Caco-2 (cell line): ENCODE results near the gene TAOK2. TPM values are rescaled to one million over a fixed set of nuclear protein-coding genes. Genes with fewer than 3 reads are reported as not detected.
A peak's percentile ranks its signal among the peaks of the same experiment; 100 is the strongest.
"Not testable (repeated sequence)": the region's sequence is repeated elsewhere in the genome, so short reads cannot be mapped to it uniquely, and the experiment has no call there.

Source experiments
- BruUV-seq: library from RNA; stranded (reverse); fragments of 400-500 nt; replicated peaks from 2 replicates; lab custom pipeline; 2021; lab: Mats Ljungman, UMichigan
- CTCF ChIA-PET: fragments of 300-600 bp; sonication (Branson Sonifier 250); formaldehyde crosslinking; loops from one replicate; lab custom pipeline; 2022; ENCODE audit warnings: antibody characterized with exemption; lab: Charles Lee
- POLR2A ChIA-PET: fragments of 300-600 bp; sonication (Branson Sonifier 250); formaldehyde crosslinking; loops from one replicate; lab custom pipeline; 2022; ENCODE audit warnings: antibody characterized with exemption; lab: Charles Lee
- DNase-seq, 2 experiments: peaks; one replicate each; pipeline versions ENCODE4 v3.0.0 to v3.0.0-alpha.2; 2020 to 2022
- H3K27me3 ChIP-seq: replicated peaks from 2 replicates; pipeline ENCODE4 v1.6.0; 2011; ENCODE audit warnings: low read length; ENCODE audit not compliant: control insufficient read depth, insufficient read depth
- H3K36me3 ChIP-seq: 2 replicates; pipeline ENCODE4 v1.5.1; 2011; ENCODE audit warnings: low read length; ENCODE audit not compliant: control insufficient read depth, insufficient read depth
- H3K4me1 ChIP-seq: fragments of 250-450 bp; sonication (Bioruptor Pico); 2 replicates; pipeline ENCODE4 v1.5.1; 2020; ENCODE audit warnings: mild to moderate bottlenecking
- H3K4me3 ChIP-seq: 2 replicates; pipeline ENCODE4 v1.5.1; 2011; ENCODE audit warnings: low read depth, mild to moderate bottlenecking, control low read depth, low read length
- H3K9me3 ChIP-seq: fragments of 250-450 bp; sonication (Bioruptor Pico); 2 replicates; pipeline ENCODE4 v1.5.1; 2020; ENCODE audit warnings: mild to moderate bottlenecking, moderate library complexity
- H3K27ac Mint-ChIP-seq: one replicate; pipeline ENCODE4 v1.8.0; 2022; ENCODE audit warnings: mixed read lengths; ENCODE audit not compliant: unreplicated experiment
- H3K27me3 Mint-ChIP-seq: one replicate; pipeline ENCODE4 v1.8.0; 2022; ENCODE audit warnings: mixed read lengths; ENCODE audit not compliant: insufficient read depth, unreplicated experiment
- H3K36me3 Mint-ChIP-seq: one replicate; pipeline ENCODE4 v1.8.0; 2022; ENCODE audit warnings: mild to moderate bottlenecking, mixed read lengths; ENCODE audit not compliant: insufficient read depth, unreplicated experiment
- H3K4me1 Mint-ChIP-seq: one replicate; pipeline ENCODE4 v1.8.0; 2022; ENCODE audit warnings: low read depth, mixed read lengths; ENCODE audit not compliant: unreplicated experiment
- H3K4me3 Mint-ChIP-seq: one replicate; pipeline ENCODE4 v1.8.0; 2022; ENCODE audit warnings: mild to moderate bottlenecking, moderate library complexity, mixed read lengths; ENCODE audit not compliant: unreplicated experiment
- H3K9me3 Mint-ChIP-seq: one replicate; pipeline ENCODE4 v1.8.0; 2022; ENCODE audit warnings: mixed read lengths; ENCODE audit not compliant: unreplicated experiment
- intact Hi-C: fragments of 100-400 bp; cut with micrococcal nuclease; formaldehyde crosslinking; loops from one replicate; pipeline ENCODE4 v1.10.0; 2022; ENCODE audit not compliant: unreplicated experiment
- total RNA-seq: library from RNA; stranded (reverse); gene quantifications from 2 replicates; pipeline ENCODE4 v1.2.3, GENCODE V29; 2022
- TF ChIP-seq, protein P1 (sequence below), 2 experiments: fragments of 200-600 bp in 1 of 2; IDR thresholded peaks; 1 replicate in 1 of 2; 2 replicates in 1 of 2; pipeline versions ENCODE4 v1.5.1 to v1.8.0; 2011 to 2022; ENCODE audit warnings: antibody characterized with exemption in 1 of 2, control low read depth in 1 of 2, inconsistent platforms in 1 of 2, low read depth in 1 of 2, low read length in 1 of 2, mild to moderate bottlenecking in 1 of 2, moderate library complexity in 1 of 2; ENCODE audit not compliant: insufficient read depth in 1 of 2, severe bottlenecking in 1 of 2, unreplicated experiment in 1 of 2

TAOK2 gene
- total RNA-seq, 1 experiment from 2014 or later = 47.1 TPM

DNA sequence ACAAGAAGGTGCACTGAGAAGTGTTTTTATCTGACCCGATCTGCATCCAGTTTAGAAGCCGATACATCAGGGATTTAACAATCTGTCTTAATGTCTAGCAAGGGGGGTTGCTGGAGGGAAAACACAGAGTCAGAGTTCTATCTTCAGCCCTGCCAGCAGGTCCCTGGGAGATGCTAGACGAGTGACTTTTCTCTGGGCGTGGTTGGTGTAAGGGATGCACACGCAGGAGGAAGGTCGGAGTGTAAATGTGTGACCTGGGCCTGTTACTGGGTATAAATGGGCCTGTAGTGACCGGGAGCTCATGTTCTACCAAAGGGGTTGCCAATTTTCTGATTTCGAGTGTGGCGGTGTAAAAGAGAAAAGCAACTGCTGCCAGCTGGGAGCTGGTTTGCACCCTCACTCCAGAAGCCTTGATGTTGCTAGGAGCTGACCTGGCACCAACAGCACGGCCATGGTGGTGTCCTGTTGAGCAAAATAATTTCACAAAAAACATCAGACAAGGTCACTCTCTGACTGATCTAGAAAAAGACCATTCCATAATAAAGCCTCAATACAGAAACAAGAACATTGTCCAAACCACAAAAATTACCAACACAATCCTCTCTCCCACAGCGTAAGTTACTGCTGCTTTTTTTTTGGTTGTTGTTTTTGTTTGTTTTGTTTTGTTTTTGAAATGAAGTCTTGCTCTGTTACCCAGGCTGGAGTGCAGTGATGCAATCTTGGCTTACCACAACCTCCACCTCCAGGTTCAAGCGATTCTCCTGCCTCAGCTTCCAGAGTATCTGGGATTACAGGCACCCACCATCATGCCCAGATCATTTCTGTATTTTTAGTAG lies 46.4 kb upstream of the TAOK2 start:
- POLR2A ChIA-PET = interaction anchor here (1.1 to 2.3 kb wide), 4 partner anchors 26 to 120 kb away, joined by 3 to 18 read pairs (median 14); partner anchors contain the start of genes ASPHD1, TAOK2 and TMEM219

DNA sequence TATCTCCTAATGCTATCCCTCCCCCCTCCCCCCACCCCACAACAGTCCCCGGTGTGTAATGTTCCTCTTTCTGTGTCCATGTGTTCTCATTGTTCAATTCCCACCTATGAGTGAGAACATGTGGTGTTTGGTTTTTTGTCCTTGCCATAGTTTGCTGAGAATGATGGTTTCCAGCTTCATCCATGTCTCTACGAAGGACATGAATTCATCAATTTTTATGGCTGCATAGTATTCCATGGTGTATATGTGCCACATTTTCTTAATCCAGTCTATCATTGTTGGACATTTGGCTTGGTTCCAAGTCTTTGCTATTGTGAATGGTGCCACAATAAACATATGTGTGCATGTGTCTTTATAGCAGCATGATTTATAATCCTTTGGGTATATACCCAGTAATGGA lies 41.9 kb upstream of the TAOK2 start:
- H3K9me3 ChIP-seq, POLR2A ChIA-PET, H3K27me3 ChIP-seq, intact Hi-C loops, H3K36me3 Mint-ChIP-seq, CTCF ChIA-PET, H3K36me3 ChIP-seq, H3K27ac Mint-ChIP-seq, H3K4me3 Mint-ChIP-seq, H3K9me3 Mint-ChIP-seq, BruUV-seq, DNase-seq, H3K27me3 Mint-ChIP-seq, H3K4me1 ChIP-seq, H3K4me3 ChIP-seq: not testable (repeated sequence)
- peaks cover 11% of the 10 kb centered on the region for H3K4me1 Mint-ChIP-seq

More for the DNA sequence above, 46.4 kb upstream of the TAOK2 start:
- BruUV-seq = TSS peak; percentile 71
- DNase-seq = no peak
- TF ChIP-seq, protein P1, sequence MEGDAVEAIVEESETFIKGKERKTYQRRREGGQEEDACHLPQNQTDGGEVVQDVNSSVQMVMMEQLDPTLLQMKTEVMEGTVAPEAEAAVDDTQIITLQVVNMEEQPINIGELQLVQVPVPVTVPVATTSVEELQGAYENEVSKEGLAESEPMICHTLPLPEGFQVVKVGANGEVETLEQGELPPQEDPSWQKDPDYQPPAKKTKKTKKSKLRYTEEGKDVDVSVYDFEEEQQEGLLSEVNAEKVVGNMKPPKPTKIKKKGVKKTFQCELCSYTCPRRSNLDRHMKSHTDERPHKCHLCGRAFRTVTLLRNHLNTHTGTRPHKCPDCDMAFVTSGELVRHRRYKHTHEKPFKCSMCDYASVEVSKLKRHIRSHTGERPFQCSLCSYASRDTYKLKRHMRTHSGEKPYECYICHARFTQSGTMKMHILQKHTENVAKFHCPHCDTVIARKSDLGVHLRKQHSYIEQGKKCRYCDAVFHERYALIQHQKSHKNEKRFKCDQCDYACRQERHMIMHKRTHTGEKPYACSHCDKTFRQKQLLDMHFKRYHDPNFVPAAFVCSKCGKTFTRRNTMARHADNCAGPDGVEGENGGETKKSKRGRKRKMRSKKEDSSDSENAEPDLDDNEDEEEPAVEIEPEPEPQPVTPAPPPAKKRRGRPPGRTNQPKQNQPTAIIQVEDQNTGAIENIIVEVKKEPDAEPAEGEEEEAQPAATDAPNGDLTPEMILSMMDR (IDR thresholded peaks at IDR 0.05; ENCODE audit: insufficient read depth in 1 of 2, low read depth in 1 of 2, low read length in 1 of 2, severe bottlenecking in 1 of 2, unreplicated experiment in 1 of 2) = no peak
- H3K27me3 ChIP-seq = no peaks in the 10 kb centered on the region
- peaks cover 23% of the 10 kb centered on the region for H3K4me1 Mint-ChIP-seq
- H3K36me3 ChIP-seq = peaks cover 4% of the 10 kb centered on the region; the same call in 1 of the 2 replicates
- peak overlapping the region; percentile 89 for H3K27ac Mint-ChIP-seq
- no peaks in the 10 kb centered on the region for H3K9me3 ChIP-seq
- CTCF ChIA-PET = interaction anchor here (1.1 to 2.1 kb wide), 6 partner anchors 17 to 120 kb away, joined by 4 to 13 read pairs (median 6); partner anchors contain the start of genes SEZ6L2 and TAOK2
- peaks cover 15% of the 10 kb centered on the region for H3K4me1 ChIP-seq
- H3K4me3 ChIP-seq = peak overlapping the region; percentile 97
- intact Hi-C loops = loop anchor here (2.0 kb wide), 2 partner anchors 36 to 64 kb away; partner anchors contain the start of genes CDIPT and TMEM219
- H3K27me3 Mint-ChIP-seq = no peaks in the 10 kb centered on the region
- H3K4me3 Mint-ChIP-seq = peak overlapping the region; percentile 94
- H3K9me3 Mint-ChIP-seq = no peaks in the 10 kb centered on the region
- H3K36me3 Mint-ChIP-seq = peaks cover 18% of the 10 kb centered on the region

DNA sequence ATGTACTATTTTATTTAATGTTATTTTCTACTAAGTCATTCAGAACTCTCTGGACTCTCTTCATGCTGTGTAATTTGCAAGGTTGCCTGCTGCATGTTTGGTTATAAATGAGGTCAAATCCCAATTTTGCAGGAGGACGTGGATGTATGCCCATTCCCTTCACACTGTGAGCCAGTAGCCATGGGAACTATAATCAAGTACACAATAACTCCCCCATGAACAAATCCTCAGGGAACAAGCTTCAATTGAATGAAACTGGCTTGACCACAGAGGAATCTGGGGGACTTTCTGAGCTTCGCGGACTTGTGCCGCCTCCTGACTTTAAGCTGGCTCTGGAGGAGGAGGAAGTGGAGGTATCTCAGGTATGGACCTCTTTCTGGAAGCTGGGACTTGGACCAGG lies 33.0 kb upstream of the TAOK2 start:
- peaks cover 31% of the 10 kb centered on the region for H3K4me1 ChIP-seq
- H3K4me3 Mint-ChIP-seq = no peak overlapping the region
- H3K27me3 ChIP-seq = no peaks in the 10 kb centered on the region
- BruUV-seq = no TSS peak
- 0 out of 2 replicates have a peak, but pooled peaks cover 4% of the 10 kb centered on the region for H3K9me3 ChIP-seq
- peaks cover 10% of the 10 kb centered on the region for H3K9me3 Mint-ChIP-seq
- no peak overlapping the region for H3K4me3 ChIP-seq
- intact Hi-C loops = no loop called here
- H3K27me3 Mint-ChIP-seq = no peaks in the 10 kb centered on the region
- H3K36me3 Mint-ChIP-seq = peaks cover 16% of the 10 kb centered on the region
- DNase-seq = no peak
- ChIA-PET CTCF (no interaction called here), POLR2A (no interaction called here)
- H3K27ac Mint-ChIP-seq = no peak overlapping the region
- no peaks in the 10 kb centered on the region for H3K36me3 ChIP-seq
- H3K4me1 Mint-ChIP-seq = peaks cover 18% of the 10 kb centered on the region
- TF ChIP-seq, protein P1 (IDR thresholded peaks at IDR 0.05; ENCODE audit: insufficient read depth in 1 of 2, low read depth in 1 of 2, low read length in 1 of 2, severe bottlenecking in 1 of 2, unreplicated experiment in 1 of 2) = no peak
